Measurements from ENCODE around the gene PKD2L1. TPM values are rescaled to one million over a fixed set of nuclear protein-coding genes. Genes with fewer than 3 reads are reported as not detected.
"Not testable (repeated sequence)": the region's sequence is repeated elsewhere in the genome, so short reads cannot be mapped to it uniquely, and the experiment has no call there.

PKD2L1 gene
- under 1 TPM in 1 of 4 donors, not detected in 3; 0.42 TPM for total RNA-seq

DNA sequence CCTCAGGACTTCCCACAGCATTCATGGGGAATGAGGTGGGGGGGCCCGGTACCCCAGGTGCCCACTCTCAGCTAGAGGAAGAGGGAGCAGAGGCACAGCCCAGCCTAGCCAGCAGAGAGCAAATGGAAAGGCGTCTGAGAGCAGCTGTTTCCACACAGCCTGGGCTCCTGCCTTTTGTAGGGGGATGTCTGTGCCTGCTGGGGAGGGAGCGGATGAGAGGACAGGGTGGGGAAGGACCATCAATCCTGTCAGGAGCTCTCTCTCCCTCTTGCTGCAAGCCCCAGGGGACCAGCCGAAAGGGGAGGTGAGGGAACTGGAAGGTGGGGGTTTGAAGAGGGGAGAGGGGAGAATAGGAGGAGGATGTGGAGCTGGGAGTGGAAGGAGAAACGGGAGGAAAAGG lies at the start of gene PKD2L1:
PKD2L1 (minus strand) TSS at position 150 of the 400 bp plus-strand sequence; CDS start at position 25, 125 bp downstream.
- WGBS, 2 donors: 46 to 47% methylated on average over 5 of the region's 5 CpGs
- DNase-seq (ENCODE audit: low spot score in 2 of 2): no peak
- no peak within 1 kb of the TSS for H3K4me3 ChIP-seq
- TF ChIP-seq EP300 (IDR thresholded peaks at IDR 0.05) (no peak), POLR2A (IDR thresholded peaks at IDR 0.05) (no peak)
- TF ChIP-seq, protein P1, sequence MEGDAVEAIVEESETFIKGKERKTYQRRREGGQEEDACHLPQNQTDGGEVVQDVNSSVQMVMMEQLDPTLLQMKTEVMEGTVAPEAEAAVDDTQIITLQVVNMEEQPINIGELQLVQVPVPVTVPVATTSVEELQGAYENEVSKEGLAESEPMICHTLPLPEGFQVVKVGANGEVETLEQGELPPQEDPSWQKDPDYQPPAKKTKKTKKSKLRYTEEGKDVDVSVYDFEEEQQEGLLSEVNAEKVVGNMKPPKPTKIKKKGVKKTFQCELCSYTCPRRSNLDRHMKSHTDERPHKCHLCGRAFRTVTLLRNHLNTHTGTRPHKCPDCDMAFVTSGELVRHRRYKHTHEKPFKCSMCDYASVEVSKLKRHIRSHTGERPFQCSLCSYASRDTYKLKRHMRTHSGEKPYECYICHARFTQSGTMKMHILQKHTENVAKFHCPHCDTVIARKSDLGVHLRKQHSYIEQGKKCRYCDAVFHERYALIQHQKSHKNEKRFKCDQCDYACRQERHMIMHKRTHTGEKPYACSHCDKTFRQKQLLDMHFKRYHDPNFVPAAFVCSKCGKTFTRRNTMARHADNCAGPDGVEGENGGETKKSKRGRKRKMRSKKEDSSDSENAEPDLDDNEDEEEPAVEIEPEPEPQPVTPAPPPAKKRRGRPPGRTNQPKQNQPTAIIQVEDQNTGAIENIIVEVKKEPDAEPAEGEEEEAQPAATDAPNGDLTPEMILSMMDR (IDR thresholded peaks at IDR 0.05): no peak
- H3K4me1 ChIP-seq: no peaks in the 10 kb centered on the region
- peaks cover 0 to 41% of the 10 kb centered on the region in 2 donors for H3K27me3 ChIP-seq
- H3K27ac ChIP-seq: no peak within 1 kb of the TSS
- H3K36me3 ChIP-seq: no peaks in the 10 kb centered on the region
- no peaks in the 10 kb centered on the region for H3K9me3 ChIP-seq

DNA sequence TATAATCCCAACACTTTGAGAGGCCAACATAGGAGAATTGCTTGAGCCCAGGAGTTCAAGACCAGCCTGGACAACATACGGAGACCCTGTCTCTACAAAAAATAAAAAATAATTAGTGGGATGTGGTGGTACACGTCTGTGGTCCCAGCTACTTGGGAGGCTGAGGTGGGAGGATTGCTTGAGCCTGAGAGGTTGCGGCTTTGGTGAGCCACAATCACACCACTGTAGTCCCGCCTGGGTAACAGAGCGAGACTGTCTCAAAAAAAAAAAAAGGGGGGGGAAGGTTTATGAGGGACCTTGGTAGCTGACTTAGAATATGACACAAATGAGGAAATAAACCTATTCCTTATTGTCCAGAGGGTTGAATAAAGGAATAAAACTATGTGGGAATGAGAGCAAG lies 47.8 kb upstream of the PKD2L1 start:
- no peaks in the 10 kb centered on the region for H3K9me3 ChIP-seq
- H3K36me3 ChIP-seq: peaks cover 0 to 21% (median 0%) of the 10 kb centered on the region in 3 donors
- TF ChIP-seq, protein P1 (IDR thresholded peaks at IDR 0.05): no peak
- no peak for TF ChIP-seq POLR2A (IDR thresholded peaks at IDR 0.05)
- no peak for TF ChIP-seq EP300 (IDR thresholded peaks at IDR 0.05)
- peaks cover 0 to 27% (median 10%) of the 10 kb centered on the region in 4 donors for H3K4me1 ChIP-seq
- no peaks in the 10 kb centered on the region for H3K27me3 ChIP-seq
- DNase-seq (ENCODE audit: low spot score in 2 of 2): no peak
- H3K27ac ChIP-seq: no peak overlapping the region
- H3K4me3 ChIP-seq: no peak overlapping the region
- WGBS, 2 donors: 80 to 89% methylated on average over 5 of the region's 5 CpGs

DNA sequence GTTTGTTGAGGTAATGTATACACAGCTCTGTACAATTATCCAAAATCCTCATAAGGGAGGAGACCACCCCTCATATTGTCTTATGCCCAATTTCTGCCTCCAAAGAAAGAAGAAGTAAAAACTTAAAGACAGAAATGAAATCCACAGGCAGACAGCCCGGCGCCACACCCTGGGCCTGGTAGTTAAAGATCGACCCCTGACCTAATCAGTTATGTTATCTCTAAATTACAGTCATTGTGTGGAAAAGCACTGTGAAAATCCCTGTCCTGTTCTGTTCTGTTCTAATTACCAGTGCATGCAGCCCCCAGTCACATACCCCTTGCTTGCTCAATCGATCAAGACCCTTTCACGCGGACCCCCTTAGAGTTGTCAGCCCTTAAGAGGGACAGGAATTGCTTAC lies 46.6 kb upstream of the PKD2L1 start:
- not testable (repeated sequence) for DNase-seq (ENCODE audit: low spot score in 2 of 2); H3K9me3 ChIP-seq; H3K36me3 ChIP-seq; H3K27ac ChIP-seq; H3K27me3 ChIP-seq; H3K4me3 ChIP-seq
- WGBS, 2 donors: 74 to 78% methylated on average over 6 of the region's 6 CpGs
- H3K4me1 ChIP-seq: peaks cover 0 to 38% (median 21%) of the 10 kb centered on the region in 4 donors

DNA sequence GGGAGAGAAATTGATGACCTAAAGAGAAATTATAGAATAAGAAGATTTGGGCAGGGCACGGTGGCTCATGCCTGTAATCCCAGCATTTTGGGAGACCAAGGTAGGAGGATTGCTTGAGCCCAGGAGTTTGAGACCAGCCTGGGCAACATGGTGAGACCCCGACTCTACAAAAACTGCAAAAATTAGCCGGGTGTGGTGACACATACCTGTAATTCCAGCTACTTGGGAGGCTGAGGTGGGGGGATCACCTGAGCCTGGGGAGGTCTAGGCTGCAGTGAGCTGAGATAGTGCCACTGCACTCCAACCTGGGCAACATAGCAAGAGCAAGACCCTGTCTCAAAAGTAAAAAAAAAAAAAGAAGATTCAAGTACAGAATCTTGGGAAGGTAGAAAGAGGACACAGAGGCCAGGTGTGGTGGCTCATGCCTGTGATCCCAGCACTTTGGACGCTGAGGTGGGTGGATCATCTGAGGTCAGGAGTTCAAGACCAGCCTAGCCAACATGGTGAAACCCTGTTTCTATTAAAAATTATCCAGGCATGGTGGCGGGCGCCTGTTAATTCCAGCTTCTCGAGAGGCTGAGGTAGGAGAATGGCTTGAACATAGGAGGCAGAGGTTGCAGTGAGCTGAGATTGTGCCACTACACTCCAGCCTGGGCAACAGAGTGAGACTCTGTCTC lies 44.8 kb upstream of the PKD2L1 start:
- WGBS, 2 donors: 69 to 80% methylated on average over 7 of the region's 7 CpGs
- H3K9me3 ChIP-seq; DNase-seq (ENCODE audit: low spot score in 2 of 2); H3K36me3 ChIP-seq; H3K27me3 ChIP-seq: not testable (repeated sequence)
- Histone ChIP-seq H3K27ac (peak overlapping the region; percentile 93 to 99 (median 94)), H3K4me1 (peaks cover 0 to 57% (median 33%) of the 10 kb centered on the region in 4 donors), H3K4me3 (peak overlapping the region; percentile 59 to 80 (median 68))

GRCh38 chr10:100374200-100374655 lies 44.2 kb upstream of the PKD2L1 start:
- no peaks in the 10 kb centered on the region for H3K27me3 ChIP-seq
- TF ChIP-seq POLR2A (IDR thresholded peaks at IDR 0.05): no peak
- TF ChIP-seq EP300 (IDR thresholded peaks at IDR 0.05): no peak
- TF ChIP-seq, protein P1 (IDR thresholded peaks at IDR 0.05): no peak
- peak overlapping the region; percentile 59 to 80 (median 68) for H3K4me3 ChIP-seq
- H3K9me3 ChIP-seq: no peaks in the 10 kb centered on the region
- 11% methylated on average over 3 of the region's 3 CpGs for WGBS, 2 donors
- no peaks in the 10 kb centered on the region for H3K36me3 ChIP-seq
- DNase-seq (ENCODE audit: low spot score in 2 of 2): no peak
- peak overlapping the region; percentile 93 to 99 (median 94) for H3K27ac ChIP-seq
- H3K4me1 ChIP-seq: peaks cover 0 to 63% (median 36%) of the 10 kb centered on the region in 4 donors
